Fibroblast of lung (primary cell): ENCODE results near the gene LDAH.

Source experiments
- CTCF ChIP-seq, 2 donors: IDR thresholded peaks in 1 of 2; conservative IDR thresholded peaks in 1 of 2; 1 replicate in 1 of 2; 2 replicates in 1 of 2; pipeline ENCODE4 v1.5.1; 2011 to 2012; ENCODE audit warnings: low read length in 2 of 2, control low read depth in 1 of 2, inconsistent platforms in 1 of 2, low read depth in 1 of 2, mild to moderate bottlenecking in 1 of 2
- EZH2 ChIP-seq: IDR thresholded peaks from 2 replicates; pipeline ENCODE4 v1.5.1; 2012; ENCODE audit warnings: low read length, control low read depth, mild to moderate bottlenecking; ENCODE audit errors: missing control alignments

GRCh38 chr2:20640411-20641122 lies 182.3 kb downstream of the LDAH start:
- TF ChIP-seq CTCF (conservative IDR thresholded peaks at IDR 0.05 in 1 of 2, IDR thresholded peaks at IDR 0.05 in 1 of 2; ENCODE audit: low read depth in 1 of 2, low read length in 2 of 2), result no peak
- no peak for TF ChIP-seq EZH2
